AG10803 (cell line): ENCODE measurements around the gene TUBGCP2.
A peak's percentile ranks its signal among the peaks of the same experiment; 100 is the strongest.

Experiments
- DNase-seq: peaks from one replicate; pipeline ENCODE4 v3.0.0; 2010; ENCODE audit warnings: low read depth
- H3K4me3 ChIP-seq: 2 replicates; pipeline ENCODE4 v1.5.1; 2011; ENCODE audit warnings: mild to moderate bottlenecking, low read length, control low read depth
- TF ChIP-seq, protein P1 (sequence below): conservative IDR thresholded peaks from 2 replicates; pipeline ENCODE4 v1.5.1; 2011; ENCODE audit warnings: mild to moderate bottlenecking, low read length, control low read depth, inconsistent platforms

TUBGCP2 gene

DNA sequence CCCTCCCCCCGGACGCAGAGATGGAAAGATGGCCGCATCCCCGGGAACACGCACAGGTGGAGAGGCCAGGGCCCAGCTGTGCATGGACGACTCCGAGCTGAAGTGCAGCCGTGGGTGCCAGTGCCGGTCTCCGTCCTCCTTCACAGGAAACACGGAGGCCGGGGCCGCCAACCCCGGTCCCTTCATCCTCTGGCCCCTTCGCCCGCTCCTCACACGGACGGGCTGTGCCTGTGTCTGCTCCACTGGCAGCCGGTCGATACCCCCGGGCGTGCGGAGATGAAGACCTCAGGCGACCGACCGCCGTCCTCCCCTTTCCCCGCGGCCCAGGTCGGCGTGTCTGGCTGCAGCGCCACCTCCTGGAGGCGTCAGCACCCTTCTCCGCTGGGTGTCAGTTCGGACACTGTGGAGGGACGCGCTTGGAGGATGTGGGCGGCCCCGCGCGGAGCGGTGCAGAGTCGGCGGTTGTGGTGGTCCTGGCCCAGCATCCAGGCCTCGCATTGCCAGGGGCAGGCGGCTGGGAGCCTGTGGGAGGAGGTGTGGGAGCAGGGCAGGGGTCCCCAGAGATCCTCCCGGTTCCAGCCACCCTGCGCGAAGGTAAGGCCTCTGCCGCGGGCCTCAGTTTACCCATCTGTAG lies 9.9 kb upstream of the TUBGCP2 start:
- DNase-seq: peak; percentile 32
- TF ChIP-seq, protein P1, sequence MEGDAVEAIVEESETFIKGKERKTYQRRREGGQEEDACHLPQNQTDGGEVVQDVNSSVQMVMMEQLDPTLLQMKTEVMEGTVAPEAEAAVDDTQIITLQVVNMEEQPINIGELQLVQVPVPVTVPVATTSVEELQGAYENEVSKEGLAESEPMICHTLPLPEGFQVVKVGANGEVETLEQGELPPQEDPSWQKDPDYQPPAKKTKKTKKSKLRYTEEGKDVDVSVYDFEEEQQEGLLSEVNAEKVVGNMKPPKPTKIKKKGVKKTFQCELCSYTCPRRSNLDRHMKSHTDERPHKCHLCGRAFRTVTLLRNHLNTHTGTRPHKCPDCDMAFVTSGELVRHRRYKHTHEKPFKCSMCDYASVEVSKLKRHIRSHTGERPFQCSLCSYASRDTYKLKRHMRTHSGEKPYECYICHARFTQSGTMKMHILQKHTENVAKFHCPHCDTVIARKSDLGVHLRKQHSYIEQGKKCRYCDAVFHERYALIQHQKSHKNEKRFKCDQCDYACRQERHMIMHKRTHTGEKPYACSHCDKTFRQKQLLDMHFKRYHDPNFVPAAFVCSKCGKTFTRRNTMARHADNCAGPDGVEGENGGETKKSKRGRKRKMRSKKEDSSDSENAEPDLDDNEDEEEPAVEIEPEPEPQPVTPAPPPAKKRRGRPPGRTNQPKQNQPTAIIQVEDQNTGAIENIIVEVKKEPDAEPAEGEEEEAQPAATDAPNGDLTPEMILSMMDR: peak; percentile 62
- H3K4me3 ChIP-seq: peak overlapping the region; percentile 49

DNA sequence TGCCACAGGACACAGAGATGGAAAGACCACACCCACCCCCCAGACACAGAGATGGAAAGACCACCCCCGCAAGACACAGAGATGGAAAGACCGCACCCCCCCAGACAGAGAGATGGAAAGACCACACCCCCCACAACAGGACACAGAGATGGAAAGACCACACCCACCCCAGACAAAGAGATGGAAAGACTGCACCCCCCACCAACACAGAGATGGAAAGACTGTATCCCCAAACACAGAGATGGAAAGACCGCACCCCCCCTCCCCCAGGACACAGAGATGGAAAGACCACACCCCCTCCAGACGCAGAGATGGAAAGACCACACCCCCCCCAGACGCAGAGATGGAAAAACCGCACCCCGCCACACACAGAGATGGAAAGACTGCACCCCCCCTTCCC lies 8.1 kb upstream of the TUBGCP2 start:
- no peak for DNase-seq
- TF ChIP-seq, protein P1: no peak
- H3K4me3 ChIP-seq: no peak overlapping the region

DNA sequence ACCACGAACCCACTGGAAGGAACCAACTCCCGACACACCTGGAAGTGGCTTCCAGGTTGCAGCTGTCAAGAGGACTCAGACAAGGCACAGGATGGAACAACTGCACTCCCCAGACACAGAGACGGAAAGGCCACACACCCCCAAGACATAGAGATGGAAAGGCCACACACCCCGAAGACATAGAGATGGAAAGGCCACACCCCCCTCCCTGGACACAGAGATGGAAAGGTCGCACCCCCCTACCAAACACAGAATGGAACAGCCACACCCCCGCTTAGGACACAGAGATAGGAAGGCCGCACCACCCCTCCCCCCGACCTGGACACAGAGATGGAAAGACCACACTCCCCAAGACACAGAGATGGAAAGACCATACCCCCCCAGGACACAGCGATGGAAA lies 7.6 kb upstream of the TUBGCP2 start:
- no peak for DNase-seq
- no peak overlapping the region for H3K4me3 ChIP-seq
- TF ChIP-seq, protein P1: no peak

DNA sequence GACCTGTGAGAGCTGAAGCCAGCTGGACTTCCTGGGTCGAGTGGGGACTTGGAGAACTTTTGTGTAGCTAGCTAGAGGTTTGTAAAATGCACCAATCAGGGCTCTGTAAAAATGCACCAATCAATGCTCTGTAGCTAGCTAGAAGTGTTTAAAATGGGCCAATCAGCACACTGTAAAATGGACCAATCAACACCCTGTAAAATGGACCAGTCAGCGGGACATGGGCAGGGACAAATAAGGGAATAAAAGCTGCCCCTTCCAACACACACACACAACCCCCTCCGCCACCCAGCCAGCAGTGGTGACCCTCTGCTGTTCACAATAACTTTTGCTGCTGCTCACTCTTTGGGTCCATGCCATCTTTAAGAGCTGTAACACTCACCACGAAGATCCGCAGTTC lies 7.2 kb upstream of the TUBGCP2 start:
- DNase-seq: no peak
- H3K4me3 ChIP-seq: no peak overlapping the region
- TF ChIP-seq, protein P1: no peak

DNA sequence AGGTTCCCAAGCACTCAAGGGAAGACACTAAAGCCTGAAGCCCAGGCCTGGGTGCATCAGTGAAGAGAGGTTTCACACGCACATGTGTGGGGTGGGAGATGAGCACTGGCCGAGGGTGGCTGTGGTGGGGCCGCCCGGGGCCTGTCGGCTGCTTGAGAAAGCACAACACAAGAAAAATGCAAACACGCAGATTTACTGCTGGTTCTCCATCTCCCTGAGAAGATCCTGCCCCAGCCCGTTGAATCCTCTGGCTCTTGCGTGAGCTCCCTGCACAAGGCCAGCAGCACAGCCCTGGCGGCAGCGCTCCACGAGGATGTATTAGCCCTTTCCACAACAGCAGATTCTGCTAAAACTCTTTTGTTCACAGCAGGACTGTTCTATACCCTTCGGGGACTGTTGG lies 6.2 kb upstream of the TUBGCP2 start:
- DNase-seq: no peak
- TF ChIP-seq, protein P1: no peak
- H3K4me3 ChIP-seq: no peak overlapping the region

DNA sequence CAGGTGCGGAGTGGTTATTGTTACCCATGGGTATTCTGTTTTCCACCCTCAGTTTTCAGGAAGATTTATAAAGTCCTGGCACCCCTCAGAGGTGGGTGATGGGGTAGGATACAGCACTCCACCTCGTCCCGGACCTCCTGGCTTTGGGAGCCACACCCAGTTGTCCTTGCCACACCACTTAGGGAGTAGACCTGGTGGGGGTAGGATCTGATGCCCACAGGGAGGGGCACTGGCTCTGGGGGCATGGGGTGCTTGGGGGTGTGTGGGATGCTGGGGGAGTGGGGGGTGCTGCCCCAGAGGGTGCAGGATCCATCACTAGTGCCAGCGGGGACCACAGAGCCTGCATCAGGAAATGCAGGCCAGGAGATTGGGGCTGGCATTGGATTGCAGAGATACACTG lies 4.5 kb upstream of the TUBGCP2 start:
- TF ChIP-seq, protein P1: no peak
- H3K4me3 ChIP-seq: no peak overlapping the region
- no peak for DNase-seq

DNA sequence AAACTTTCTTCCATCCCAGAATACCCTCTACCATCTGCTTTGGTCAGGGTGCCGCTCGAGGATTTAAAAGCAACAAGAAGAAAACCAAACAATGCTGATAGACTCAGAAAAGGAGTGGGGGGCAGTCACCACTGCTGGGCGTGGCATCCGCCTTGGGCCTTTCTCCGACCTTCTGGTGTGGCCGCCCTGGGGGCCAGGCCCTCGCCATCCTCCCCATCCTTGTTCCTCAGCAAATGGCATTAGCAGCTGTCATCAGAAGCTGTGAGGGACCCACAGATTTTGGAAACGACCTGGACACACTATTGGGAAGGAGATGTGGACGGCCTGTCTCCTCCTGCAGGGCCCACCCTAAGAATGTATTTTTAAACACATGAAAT lies 4.1 kb upstream of the TUBGCP2 start:
- TF ChIP-seq, protein P1: no peak
- no peak for DNase-seq
- no peak overlapping the region for H3K4me3 ChIP-seq
